H1 (cell line): ENCODE results near the gene C20orf144. TPM values are rescaled to one million over a fixed set of nuclear protein-coding genes. Genes with fewer than 3 reads are reported as not detected.

Source experiments
- CTCF ChIA-PET: fragments of 300-600 bp; sonication (Branson Sonifier 250); formaldehyde crosslinking; loops from one replicate; lab custom pipeline; 2021; ENCODE audit not compliant: partially characterized antibody; lab: Charles Lee
- POLR2A ChIA-PET: fragments of 300-600 bp; sonication (Branson Sonifier 250); formaldehyde crosslinking; loops from one replicate; lab custom pipeline; 2021; ENCODE audit warnings: inconsistent platforms; ENCODE audit not compliant: partially characterized antibody; lab: Charles Lee
- DNase-seq, 2 experiments: peaks; one replicate each; pipeline versions ENCODE4 v3.0.0 to v3.0.0-alpha.2; 2010 to 2022; ENCODE audit warnings: low spot score in 2 of 2, low read depth in 1 of 2, mixed read lengths in 1 of 2
- FAIRE-seq: peaks from 2 replicates; lab custom pipeline; 2011; peaks lifted over from hg19 to GRCh38; lab: Jason Lieb, UNC
- H2AFZ ChIP-seq: 2 replicates; pipeline ENCODE4 v1.8.1; 2012; ENCODE audit warnings: low read length, inconsistent platforms
- H2AK5ac ChIP-seq: 2 replicates; pipeline ENCODE4 v1.6.1; 2013; ENCODE audit warnings: low read depth, low read length
- H2BK120ac ChIP-seq: replicated peaks from 2 replicates; pipeline ENCODE3; 2013; ENCODE audit warnings: low read depth, low read length, inconsistent platforms
- H2BK12ac ChIP-seq: 2 replicates; pipeline ENCODE4 v1.6.1; 2013; ENCODE audit warnings: low read depth, low read length
- H2BK15ac ChIP-seq: 2 replicates; pipeline ENCODE4 v1.6.1; 2013; ENCODE audit warnings: low read length
- H2BK20ac ChIP-seq: 2 replicates; pipeline ENCODE4 v1.6.1; 2013; ENCODE audit warnings: low read length
- H2BK5ac ChIP-seq: 2 replicates; pipeline ENCODE4 v1.6.1; 2013; ENCODE audit warnings: low read depth, low read length
- H3K14ac ChIP-seq: 2 replicates; pipeline ENCODE4 v1.6.1; 2013; ENCODE audit warnings: inconsistent platforms; ENCODE audit not compliant: insufficient read length
- H3K18ac ChIP-seq: 2 replicates; pipeline ENCODE4 v1.6.1; 2013; ENCODE audit warnings: low read length; ENCODE audit errors: extremely low read depth
- H3K23ac ChIP-seq: 2 replicates; pipeline ENCODE4 v1.6.1; 2013; ENCODE audit warnings: inconsistent platforms; ENCODE audit not compliant: insufficient read length
- H3K23me2 ChIP-seq: 2 replicates; pipeline ENCODE4 v1.6.1; 2013; ENCODE audit warnings: low read depth, low read length
- H3K27ac ChIP-seq: 2 replicates; pipeline ENCODE4 v1.6.1; 2011; ENCODE audit warnings: low read depth, low read length, inconsistent platforms
- H3K27me3 ChIP-seq, 4 experiments: replicated peaks in 1 of 4; 1 replicate in 1 of 4; 2 replicates in 3 of 4; pipeline versions ENCODE4 v1.6.1 to v1.8.1; 2011 to 2013; ENCODE audit warnings: low read length in 3 of 4, mild to moderate bottlenecking in 3 of 4, inconsistent platforms in 2 of 4, mixed read lengths in 2 of 4, moderate library complexity in 1 of 4; ENCODE audit not compliant: control insufficient read depth in 3 of 4, insufficient read depth in 3 of 4; ENCODE audit errors: extremely low read depth in 1 of 4
- H3K36me3 ChIP-seq, 4 experiments: 2 replicates each; pipeline versions ENCODE4 v1.6.1 to v1.8.1; 2011 to 2013; ENCODE audit warnings: mild to moderate bottlenecking in 4 of 4, low read length in 3 of 4, moderate library complexity in 2 of 4, control low read depth in 1 of 4, inconsistent platforms in 1 of 4; ENCODE audit not compliant: insufficient read depth in 4 of 4, control insufficient read depth in 2 of 4
- H3K4ac ChIP-seq: replicated peaks from 2 replicates; pipeline ENCODE3; 2013; ENCODE audit warnings: low read length, low read depth, mixed read lengths, inconsistent platforms; ENCODE audit not compliant: insufficient read length
- H3K4me1 ChIP-seq, 4 experiments: replicated peaks in 1 of 4; 1 replicate in 1 of 4; 2 replicates in 3 of 4; pipeline versions ENCODE4 v1.6.1 to v1.8.1; 2011 to 2013; ENCODE audit warnings: low read length in 3 of 4, inconsistent platforms in 2 of 4, mixed read lengths in 1 of 4; ENCODE audit not compliant: insufficient read depth in 4 of 4, control insufficient read depth in 3 of 4
- H3K4me2 ChIP-seq, 2 experiments: 2 replicates each; pipeline versions ENCODE4 v1.6.1 to v1.8.1; 2011 to 2013; ENCODE audit warnings: low read depth in 2 of 2, low read length in 2 of 2, control low read depth in 1 of 2, inconsistent platforms in 1 of 2, mild to moderate bottlenecking in 1 of 2; ENCODE audit not compliant: insufficient read depth in 1 of 2
- H3K4me3 ChIP-seq, 4 experiments: fragments of 200-600, 300-600 bp in 1 of 4; sonication (generic), shearing (Covaris generic), sonication (Bioruptor Twin) in 1 of 4; 2 replicates each; pipeline versions ENCODE4 v1.5.1 to v1.8.1; 2011 to 2016; ENCODE audit warnings: low read length in 4 of 4, low read depth in 3 of 4, control low read depth in 2 of 4, inconsistent platforms in 2 of 4, mild to moderate bottlenecking in 2 of 4, mixed read lengths in 1 of 4, moderate library complexity in 1 of 4; ENCODE audit not compliant: insufficient read depth in 2 of 4; ENCODE audit errors: extremely low read depth in 1 of 4
- H3K56ac ChIP-seq: replicated peaks from 2 replicates; pipeline ENCODE3; 2013; ENCODE audit warnings: low read depth, mild to moderate bottlenecking, mixed read lengths, low read length, inconsistent platforms; ENCODE audit not compliant: insufficient read length
- H3K79me1 ChIP-seq: 2 replicates; pipeline ENCODE4 v1.6.1; 2013; ENCODE audit warnings: low read depth, low read length, control low read depth
- H3K79me2 ChIP-seq, 2 experiments: 2 replicates each; pipeline versions ENCODE4 v1.6.1 to v1.8.1; 2012 to 2013; ENCODE audit warnings: low read length in 2 of 2, mild to moderate bottlenecking in 2 of 2, inconsistent platforms in 1 of 2; ENCODE audit not compliant: insufficient read depth in 2 of 2, control insufficient read depth in 1 of 2
- H3K9ac ChIP-seq, 4 experiments: replicated peaks in 1 of 4; 1 replicate in 1 of 4; 2 replicates in 3 of 4; pipeline versions ENCODE4 v1.6.1 to v1.8.1; 2011 to 2013; ENCODE audit warnings: low read depth in 3 of 4, low read length in 3 of 4, control low read depth in 2 of 4, mild to moderate bottlenecking in 2 of 4, moderate library complexity in 2 of 4, inconsistent platforms in 1 of 4; ENCODE audit errors: extremely low read depth in 1 of 4
- H3K9me3 ChIP-seq, 2 experiments: 2 replicates each; pipeline versions ENCODE4 v1.6.1 to v1.8.1; 2012 to 2013; ENCODE audit warnings: mild to moderate bottlenecking in 2 of 2, moderate library complexity in 2 of 2, control low read depth in 1 of 2, inconsistent platforms in 1 of 2, low read depth in 1 of 2, low read length in 1 of 2, mixed read lengths in 1 of 2; ENCODE audit not compliant: insufficient read depth in 2 of 2
- H4K20me1 ChIP-seq, 2 experiments: replicated peaks in 1 of 2; 2 replicates each; pipeline versions ENCODE3 to v1.8.1; 2011 to 2013; ENCODE audit warnings: inconsistent platforms in 2 of 2, low read length in 2 of 2, mild to moderate bottlenecking in 1 of 2; ENCODE audit not compliant: insufficient read depth in 2 of 2, control insufficient read depth in 1 of 2
- H4K5ac ChIP-seq: 2 replicates; pipeline ENCODE4 v1.6.1; 2013; ENCODE audit warnings: low read length, low read depth, mixed read lengths, inconsistent platforms; ENCODE audit not compliant: insufficient read length
- H4K8ac ChIP-seq: 2 replicates; pipeline ENCODE4 v1.8.0; 2013; ENCODE audit warnings: mild to moderate bottlenecking, moderate library complexity, low read length, inconsistent platforms; ENCODE audit not compliant: insufficient read depth; ENCODE audit errors: extremely low read depth
- H4K91ac ChIP-seq: replicated peaks from 2 replicates; pipeline ENCODE3; 2013; ENCODE audit warnings: low read length, mixed read lengths, inconsistent platforms; ENCODE audit not compliant: insufficient read length
- ASH2L ChIP-seq: fragments of 200-600, 300-600 bp; sonication (generic); IDR thresholded peaks from one replicate; pipeline ENCODE4 v1.7.1; 2017; ENCODE audit warnings: low read length
- BACH1 ChIP-seq: IDR thresholded peaks from 2 replicates; pipeline ENCODE4 v1.6.1; 2012; ENCODE audit warnings: low read length, improper control_type of control experiment
- BCL11A ChIP-seq, 2 experiments: IDR thresholded peaks; one replicate each; pipeline ENCODE4 v1.6.1; 2011; ENCODE audit warnings: low read depth in 2 of 2, low read length in 2 of 2, mild to moderate bottlenecking in 2 of 2
- CBX8 ChIP-seq: fragments of 300-800, 300-1000 bp; sonication (generic); IDR thresholded peaks from 2 replicates; pipeline ENCODE4 v1.7.1; 2016; ENCODE audit warnings: low read depth, low read length, borderline replicate concordance
- CHD1 ChIP-seq: IDR thresholded peaks from 2 replicates; pipeline ENCODE4 v1.6.1; 2012; ENCODE audit warnings: low read depth, low read length, improper control_type of control experiment
- EGR1 ChIP-seq: IDR thresholded peaks from 2 replicates; pipeline ENCODE4 v1.6.1; 2011; ENCODE audit warnings: low read depth, low read length, borderline replicate concordance
- KDM1A ChIP-seq: fragments of 200-600, 300-600 bp; sonication (generic); IDR thresholded peaks from 2 replicates; pipeline ENCODE4 v1.7.1; 2016; ENCODE audit warnings: mild to moderate bottlenecking, low read length, borderline replicate concordance
- PHF8 ChIP-seq: fragments of 200-600 bp; sonication (generic); conservative IDR thresholded peaks from 2 replicates; pipeline ENCODE4 v1.7.1; 2012; ENCODE audit warnings: low read depth, mild to moderate bottlenecking, inconsistent platforms, low read length, moderate library complexity
- SIX5 ChIP-seq: IDR thresholded peaks from 2 replicates; pipeline ENCODE4 v1.6.1; 2011; ENCODE audit warnings: mild to moderate bottlenecking, low read depth, low read length
- SP1 ChIP-seq: IDR thresholded peaks from 2 replicates; pipeline ENCODE4 v1.6.1; 2011; ENCODE audit warnings: low read depth, low read length
- SP4 ChIP-seq: IDR thresholded peaks from 2 replicates; pipeline ENCODE4 v1.6.1; 2012; ENCODE audit warnings: low read length, inconsistent platforms
- SRF ChIP-seq: IDR thresholded peaks from 2 replicates; pipeline ENCODE4 v1.6.1; 2011; ENCODE audit warnings: mild to moderate bottlenecking, low read depth, low read length, moderate library complexity
- ZNF274 ChIP-seq: IDR thresholded peaks from 2 replicates; pipeline ENCODE4 v1.7.0; 2012; ENCODE audit warnings: low read length, borderline replicate concordance; ENCODE audit errors: extremely low read depth
- WGBS, 2 experiments: shearing (Covaris generic) in 1 of 2; methylation state at CpG; one replicate each; pipeline versions ENCODE4 v1.1.6 to v1.1.7; 2013 to 2015; ENCODE audit warnings: low lambda C conversion rate in 2 of 2, mixed read lengths in 2 of 2, inconsistent platforms in 1 of 2, low coverage in 1 of 2, missing lambda C conversion rate in 1 of 2; ENCODE audit not compliant: insufficient replicate concordance in 2 of 2, insufficient coverage in 1 of 2, insufficient read length in 1 of 2; ENCODE audit errors: extremely low coverage in 1 of 2, missing lambda C conversion rate in 1 of 2; 5-methylcytosine and 5-hydroxymethylcytosine counted together
- polyA plus RNA-seq, 7 experiments: library from polyadenylated mRNA; depleted of rRNA in 3 of 7; stranded (reverse) in 5 of 7; unstranded in 2 of 7; fragments of >200 nt in 5 of 7; fragments of 200-250 nt in 2 of 7; gene quantifications; 1 replicate in 5 of 7; 2 replicates in 1 of 7; 4 replicates in 1 of 7; pipeline versions ENCODE4 v1.2.1 to v1.2.3, GENCODE V29; 2011 to 2013; ENCODE audit warnings: missing spikeins in 2 of 7, mixed read lengths in 2 of 7
- total RNA-seq: library from RNA; stranded (reverse); fragmentation: NEBNext Ultra II Directional; extraction: Animal tissue kit (Norgen Biotek cat#: 25700); gene quantifications from 2 replicates; pipeline ENCODE4 v1.2.1, GENCODE V29; 2021
- TF ChIP-seq, protein P1 (sequence below): IDR thresholded peaks from 2 replicates; pipeline ENCODE4 v1.6.1; 2012; ENCODE audit warnings: low read length, inconsistent platforms

C20orf144 gene
- total and polyA plus RNA-seq, 2 of the 8 experiments (the other 6 are each of a cell fraction or from before 2014, with no cell fraction given) = 0.21 to 0.24 TPM

DNA sequence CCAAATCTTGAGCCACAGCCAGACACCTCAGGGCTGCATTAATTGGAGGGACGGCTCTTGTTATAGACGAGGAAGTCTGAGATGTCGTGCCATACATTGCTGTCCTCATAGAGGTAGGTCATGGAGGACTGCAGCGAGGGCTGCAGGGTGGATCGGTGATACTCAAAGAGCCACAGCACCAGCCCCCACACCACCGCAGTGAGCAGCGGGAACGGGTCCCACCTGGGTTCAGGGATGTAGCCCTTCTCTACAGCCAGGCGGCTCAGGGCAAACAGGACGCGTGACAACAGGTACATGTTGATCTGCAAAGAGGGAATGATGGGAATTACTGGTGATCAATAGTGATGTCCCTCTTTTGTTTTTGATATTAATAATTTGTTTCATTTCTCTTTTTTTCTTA, 45.5 kb downstream of the C20orf144 start:
- Histone ChIP-seq H3K23me2 (peaks cover 6% of the 10 kb centered on the region; the same call in 1 of the 2 replicates), H4K91ac (no peak overlapping the region), H3K56ac (no peak overlapping the region), H3K4me3 (no peak overlapping the region), H3K18ac (no peak overlapping the region; the same call in 1 of the 2 replicates), H4K8ac (no peak overlapping the region), H3K4ac (no peak overlapping the region), H3K9me3 (peaks cover 5 to 6% of the 10 kb centered on the region in 2 experiments; a peak in 2 of 4 replicates), H3K9ac (no peak overlapping the region), H2BK12ac (no peak overlapping the region), H3K14ac (no peak overlapping the region), H2BK120ac (no peak overlapping the region), H2AFZ (no peak overlapping the region), H3K23ac (no peak overlapping the region), H2AK5ac (no peak overlapping the region), H3K27me3 (no peaks in the 10 kb centered on the region; a peak in 1 of 7 replicates), H4K20me1 (no peaks in the 10 kb centered on the region), H3K27ac (no peak overlapping the region), H4K5ac (no peak overlapping the region), H2BK20ac (no peak overlapping the region), H3K79me2 (no peaks in the 10 kb centered on the region), H3K79me1 (no peaks in the 10 kb centered on the region), H3K36me3 (no peaks in the 10 kb centered on the region), H2BK15ac (no peak overlapping the region), H2BK5ac (no peak overlapping the region), H3K4me1 (peaks cover 4 to 9% (median 6%) of the 10 kb centered on the region in 4 experiments), H3K4me2 (no peak overlapping the region)
- FAIRE-seq = no peak
- POLR2A ChIA-PET = interaction anchor here (0.6 kb wide), 1 partner anchor 36 kb away, joined by 3 read pairs; no protein-coding TSS in a partner anchor
- CTCF ChIA-PET = interaction anchor here (0.8 kb wide), 1 partner anchor 23 kb away, joined by 3 read pairs; no protein-coding TSS in a partner anchor
- 91% methylated on average over 11 of the region's 11 CpGs; no CpG with 5 or more reads in 1 of the 2 experiments for WGBS, 2 experiments
- no peak for DNase-seq
- TF ChIP-seq PHF8 = no peak
- TF ChIP-seq CHD1 = no peak
- TF ChIP-seq ZNF274 = no peak
- TF ChIP-seq SP1 = no peak
- no peak for TF ChIP-seq KDM1A
- TF ChIP-seq, protein P1, sequence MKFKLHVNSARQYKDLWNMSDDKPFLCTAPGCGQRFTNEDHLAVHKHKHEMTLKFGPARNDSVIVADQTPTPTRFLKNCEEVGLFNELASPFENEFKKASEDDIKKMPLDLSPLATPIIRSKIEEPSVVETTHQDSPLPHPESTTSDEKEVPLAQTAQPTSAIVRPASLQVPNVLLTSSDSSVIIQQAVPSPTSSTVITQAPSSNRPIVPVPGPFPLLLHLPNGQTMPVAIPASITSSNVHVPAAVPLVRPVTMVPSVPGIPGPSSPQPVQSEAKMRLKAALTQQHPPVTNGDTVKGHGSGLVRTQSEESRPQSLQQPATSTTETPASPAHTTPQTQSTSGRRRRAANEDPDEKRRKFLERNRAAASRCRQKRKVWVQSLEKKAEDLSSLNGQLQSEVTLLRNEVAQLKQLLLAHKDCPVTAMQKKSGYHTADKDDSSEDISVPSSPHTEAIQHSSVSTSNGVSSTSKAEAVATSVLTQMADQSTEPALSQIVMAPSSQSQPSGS = no peak
- no peak for TF ChIP-seq BACH1
- TF ChIP-seq SP4 = no peak
- TF ChIP-seq SRF = no peak
- no peak for TF ChIP-seq SIX5
- TF ChIP-seq CBX8 = no peak
- TF ChIP-seq BCL11A (IDR thresholded peaks at IDR 0.05; ENCODE audit: low read depth in 2 of 2, low read length in 2 of 2) = no peak
- no peak for TF ChIP-seq ASH2L
- no peak for TF ChIP-seq EGR1
